ENCODE results near the gene KCNN2. TPM values are rescaled to one million over a fixed set of nuclear protein-coding genes. Genes with fewer than 3 reads are reported as not detected.

The KCNN2 gene
- total RNA-seq, 1 experiment from 2014 or later: 2.0 TPM

GRCh38 chr5:114524221-114524620, 162.4 kb downstream of the KCNN2 start:
- H3K36me3 Mint-ChIP-seq (ENCODE audit: insufficient read depth, unreplicated experiment): no peaks in the 10 kb centered on the region
- H3K4me1 Mint-ChIP-seq (ENCODE audit: low read depth, unreplicated experiment): no peaks in the 10 kb centered on the region
- no peak overlapping the region for H3K27ac Mint-ChIP-seq (ENCODE audit: unreplicated experiment)
- DNase-seq: no peak
- BruUV-seq (replicated peaks): no TSS peak
- H3K9me3 Mint-ChIP-seq (ENCODE audit: low read depth, unreplicated experiment): peaks cover 2% of the 10 kb centered on the region
- intact Hi-C loops (cut with micrococcal nuclease; ENCODE audit: unreplicated experiment): no loop called here
- TF ChIP-seq, protein P1, sequence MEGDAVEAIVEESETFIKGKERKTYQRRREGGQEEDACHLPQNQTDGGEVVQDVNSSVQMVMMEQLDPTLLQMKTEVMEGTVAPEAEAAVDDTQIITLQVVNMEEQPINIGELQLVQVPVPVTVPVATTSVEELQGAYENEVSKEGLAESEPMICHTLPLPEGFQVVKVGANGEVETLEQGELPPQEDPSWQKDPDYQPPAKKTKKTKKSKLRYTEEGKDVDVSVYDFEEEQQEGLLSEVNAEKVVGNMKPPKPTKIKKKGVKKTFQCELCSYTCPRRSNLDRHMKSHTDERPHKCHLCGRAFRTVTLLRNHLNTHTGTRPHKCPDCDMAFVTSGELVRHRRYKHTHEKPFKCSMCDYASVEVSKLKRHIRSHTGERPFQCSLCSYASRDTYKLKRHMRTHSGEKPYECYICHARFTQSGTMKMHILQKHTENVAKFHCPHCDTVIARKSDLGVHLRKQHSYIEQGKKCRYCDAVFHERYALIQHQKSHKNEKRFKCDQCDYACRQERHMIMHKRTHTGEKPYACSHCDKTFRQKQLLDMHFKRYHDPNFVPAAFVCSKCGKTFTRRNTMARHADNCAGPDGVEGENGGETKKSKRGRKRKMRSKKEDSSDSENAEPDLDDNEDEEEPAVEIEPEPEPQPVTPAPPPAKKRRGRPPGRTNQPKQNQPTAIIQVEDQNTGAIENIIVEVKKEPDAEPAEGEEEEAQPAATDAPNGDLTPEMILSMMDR (IDR thresholded peaks at IDR 0.05; ENCODE audit: unreplicated experiment): no peak
- H3K4me3 Mint-ChIP-seq (ENCODE audit: low read depth, unreplicated experiment): no peak overlapping the region
- CTCF ChIA-PET: no interaction called here
- no peaks in the 10 kb centered on the region for H3K27me3 Mint-ChIP-seq (ENCODE audit: unreplicated experiment)

DNA sequence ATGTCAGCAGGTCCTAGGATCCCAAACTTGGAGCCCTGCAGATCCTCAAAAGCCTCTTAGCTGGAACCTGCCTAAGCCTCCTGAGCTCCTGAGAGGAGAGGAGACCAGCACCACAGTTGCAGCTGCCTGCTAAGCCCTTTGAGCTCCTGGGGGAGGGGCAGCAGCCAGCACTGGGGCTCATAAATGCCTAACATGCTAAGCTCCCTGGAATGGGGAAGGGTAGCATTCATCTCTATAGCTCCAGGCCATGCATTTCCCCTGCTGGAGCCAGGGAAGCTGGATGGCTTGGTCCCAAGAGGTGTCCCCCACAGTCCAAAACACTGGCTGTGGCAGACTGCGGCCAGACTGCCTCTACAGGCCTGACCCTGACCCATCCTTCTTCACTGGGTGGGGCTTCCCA, 182.7 kb downstream of the KCNN2 start:
- TF ChIP-seq, protein P1 (IDR thresholded peaks at IDR 0.05; ENCODE audit: unreplicated experiment): no peak
- Mint-ChIP-seq H3K4me1 (ENCODE audit: low read depth, unreplicated experiment) (no peaks in the 10 kb centered on the region), H3K27ac (ENCODE audit: unreplicated experiment) (no peak overlapping the region), H3K27me3 (ENCODE audit: unreplicated experiment) (no peaks in the 10 kb centered on the region), H3K9me3 (ENCODE audit: low read depth, unreplicated experiment) (peaks cover 25% of the 10 kb centered on the region), H3K36me3 (ENCODE audit: insufficient read depth, unreplicated experiment) (no peaks in the 10 kb centered on the region), H3K4me3 (ENCODE audit: low read depth, unreplicated experiment) (no peak overlapping the region)
- CTCF ChIA-PET: no interaction called here
- no peak for DNase-seq
- BruUV-seq (replicated peaks): no TSS peak
- intact Hi-C loops (cut with micrococcal nuclease; ENCODE audit: unreplicated experiment): no loop called here

Measured in Calu3 (cell line).